ENCODE results near the gene SEMA3E.
"Not testable (repeated sequence)": the region's sequence is repeated elsewhere in the genome, so short reads cannot be mapped to it uniquely, and the experiment has no call there.

SEMA3E gene

GRCh38 chr7:83452256-83452655, 196.7 kb downstream of the SEMA3E start:
- DNase-seq (ENCODE audit: low read depth, low spot score): no peak

GRCh38 chr7:83451501-83452045, 197.4 kb downstream of the SEMA3E start:
- no peak for DNase-seq (ENCODE audit: low read depth, low spot score)

GRCh38 chr7:83449781-83450180, 199.2 kb downstream of the SEMA3E start:
- DNase-seq (ENCODE audit: low read depth, low spot score): no peak

GRCh38 chr7:83447681-83448080, 201.3 kb downstream of the SEMA3E start:
- no peak for DNase-seq (ENCODE audit: low read depth, low spot score)

- no peak for DNase-seq (ENCODE audit: low read depth, low spot score)
Observed at GRCh38 chr7:83446102-83446669, 202.8 kb downstream of the SEMA3E start.

GRCh38 chr7:83442911-83443310, 206.0 kb downstream of the SEMA3E start:
- no peak for DNase-seq (ENCODE audit: low read depth, low spot score)

GRCh38 chr7:83439026-83439425, 209.9 kb downstream of the SEMA3E start:
- peak; percentile 48 for DNase-seq (ENCODE audit: low read depth, low spot score)

GRCh38 chr7:83430289-83430688, 218.7 kb downstream of the SEMA3E start:
- not testable (repeated sequence) for DNase-seq (ENCODE audit: low read depth, low spot score)

GRCh38 chr7:83429493-83429892, 219.4 kb downstream of the SEMA3E start:
- DNase-seq (ENCODE audit: low read depth, low spot score): no peak

- DNase-seq (ENCODE audit: low read depth, low spot score): peak; percentile 46
Observed at GRCh38 chr7:83427884-83428283, 221.1 kb downstream of the SEMA3E start.

- DNase-seq (ENCODE audit: low read depth, low spot score): no peak
Observed at GRCh38 chr7:83426325-83426724, 222.6 kb downstream of the SEMA3E start.

GRCh38 chr7:83419013-83419412, 229.9 kb downstream of the SEMA3E start:
- DNase-seq (ENCODE audit: low read depth, low spot score): no peak

- DNase-seq (ENCODE audit: low read depth, low spot score): peak; percentile 59
Observed at GRCh38 chr7:83415840-83416239, 233.1 kb downstream of the SEMA3E start.

- DNase-seq (ENCODE audit: low read depth, low spot score): no peak
Observed at GRCh38 chr7:83414947-83415346, 234.0 kb downstream of the SEMA3E start.

GRCh38 chr7:83413831-83414230, 235.1 kb downstream of the SEMA3E start:
- peak; percentile 31 for DNase-seq (ENCODE audit: low read depth, low spot score)

- peak; percentile 25 for DNase-seq (ENCODE audit: low read depth, low spot score)
Observed at GRCh38 chr7:83413424-83413823, 235.5 kb downstream of the SEMA3E start.

GRCh38 chr7:83410989-83411591, 237.8 kb downstream of the SEMA3E start:
- DNase-seq (ENCODE audit: low read depth, low spot score): peak; percentile 67

- DNase-seq (ENCODE audit: low read depth, low spot score): no peak
Observed at GRCh38 chr7:83394776-83395175, 254.2 kb downstream of the SEMA3E start.

- no peak for DNase-seq (ENCODE audit: low read depth, low spot score)
Observed at GRCh38 chr7:83388436-83388835, 260.5 kb downstream of the SEMA3E start.

GRCh38 chr7:83366629-83367028, 282.3 kb downstream of the SEMA3E start:
- DNase-seq (ENCODE audit: low read depth, low spot score): no peak

- peak; percentile 5 for DNase-seq (ENCODE audit: low read depth, low spot score)
Observed at GRCh38 chr7:83365746-83366145, 283.2 kb downstream of the SEMA3E start.

GRCh38 chr7:83362871-83363550, 285.9 kb downstream of the SEMA3E start:
- no peak for DNase-seq (ENCODE audit: low read depth, low spot score)

GRCh38 chr7:83359108-83359507, 289.8 kb downstream of the SEMA3E start:
- DNase-seq (ENCODE audit: low read depth, low spot score): no peak

Data from astrocyte of the hippocampus (primary cell).